Measurements from ENCODE around the gene PIGP. TPM values are rescaled to one million over a fixed set of nuclear protein-coding genes. Genes with fewer than 3 reads are reported as not detected.
"Not testable (repeated sequence)": the region's sequence is repeated elsewhere in the genome, so short reads cannot be mapped to it uniquely, and the experiment has no call there.

PIGP gene
- total RNA-seq, 4 donors from 2014 or later = 6.0 to 17.5 (median 13.2) TPM

DNA sequence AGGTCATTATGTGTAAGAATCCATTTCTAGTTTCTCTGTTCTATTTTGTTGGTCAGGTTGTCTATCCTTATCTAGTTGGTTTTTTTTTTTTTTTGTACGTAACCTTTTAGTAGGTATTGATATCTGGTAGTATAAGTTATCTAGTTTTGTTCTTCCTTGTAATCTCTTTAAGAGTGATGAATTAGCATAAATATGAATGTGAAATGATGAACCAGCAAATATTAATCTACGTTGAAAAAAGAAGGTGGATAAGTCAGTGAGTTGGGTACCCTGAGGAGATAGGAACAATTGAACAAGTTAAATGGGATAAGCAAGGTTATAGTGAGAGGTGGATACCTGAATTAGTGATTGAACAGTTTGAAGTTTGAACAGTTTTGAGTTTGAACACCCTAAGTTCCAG is 34.1 kb upstream of the PIGP start:
- TF ChIP-seq, protein P1, sequence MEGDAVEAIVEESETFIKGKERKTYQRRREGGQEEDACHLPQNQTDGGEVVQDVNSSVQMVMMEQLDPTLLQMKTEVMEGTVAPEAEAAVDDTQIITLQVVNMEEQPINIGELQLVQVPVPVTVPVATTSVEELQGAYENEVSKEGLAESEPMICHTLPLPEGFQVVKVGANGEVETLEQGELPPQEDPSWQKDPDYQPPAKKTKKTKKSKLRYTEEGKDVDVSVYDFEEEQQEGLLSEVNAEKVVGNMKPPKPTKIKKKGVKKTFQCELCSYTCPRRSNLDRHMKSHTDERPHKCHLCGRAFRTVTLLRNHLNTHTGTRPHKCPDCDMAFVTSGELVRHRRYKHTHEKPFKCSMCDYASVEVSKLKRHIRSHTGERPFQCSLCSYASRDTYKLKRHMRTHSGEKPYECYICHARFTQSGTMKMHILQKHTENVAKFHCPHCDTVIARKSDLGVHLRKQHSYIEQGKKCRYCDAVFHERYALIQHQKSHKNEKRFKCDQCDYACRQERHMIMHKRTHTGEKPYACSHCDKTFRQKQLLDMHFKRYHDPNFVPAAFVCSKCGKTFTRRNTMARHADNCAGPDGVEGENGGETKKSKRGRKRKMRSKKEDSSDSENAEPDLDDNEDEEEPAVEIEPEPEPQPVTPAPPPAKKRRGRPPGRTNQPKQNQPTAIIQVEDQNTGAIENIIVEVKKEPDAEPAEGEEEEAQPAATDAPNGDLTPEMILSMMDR (IDR thresholded peaks at IDR 0.05) = no peak
- TF ChIP-seq POLR2A (IDR thresholded peaks at IDR 0.05) = no peak
- no peak for DNase-seq (ENCODE audit: low spot score in 2 of 2)
- 91 to 96% methylated on average over 2 of the region's 2 CpGs for WGBS, 2 donors
- intact Hi-C loops (cut with DNase I; ENCODE audit: low total_unique reads) = no loop called here
- H3K4me3 ChIP-seq (ENCODE audit: low read depth, poor library complexity, severe bottlenecking) = no peak overlapping the region

DNA sequence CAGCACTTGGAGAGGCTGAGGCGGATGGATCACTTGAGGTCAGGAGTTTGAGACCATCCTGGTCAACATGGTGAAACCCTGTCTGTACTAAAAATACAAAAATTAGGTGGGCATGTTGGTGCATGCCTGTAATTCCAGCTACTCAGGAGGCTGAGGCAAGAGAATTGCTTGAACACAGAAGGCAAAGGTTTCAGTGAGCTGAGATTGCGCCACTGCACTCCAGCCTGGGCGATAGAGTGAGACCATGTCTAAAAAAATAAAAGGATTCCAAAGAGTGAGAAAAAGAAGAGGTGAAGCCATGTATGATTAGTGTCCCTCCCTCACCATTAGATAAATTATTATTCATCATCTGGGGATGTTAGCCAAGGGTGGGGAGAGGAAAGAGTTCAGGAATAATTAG is 29.9 kb upstream of the PIGP start:
- H3K4me3 ChIP-seq (ENCODE audit: low read depth, poor library complexity, severe bottlenecking); intact Hi-C loops (cut with DNase I; ENCODE audit: low total_unique reads); DNase-seq (ENCODE audit: low spot score in 2 of 2): not testable (repeated sequence)
- 89 to 94% methylated on average over 3 of the region's 3 CpGs for WGBS, 2 donors

GRCh38 chr21:37101384-37101783 is 28.5 kb upstream of the PIGP start:
- WGBS, 2 donors = 83 to 93% methylated on average over 1 of the region's 1 CpG
- H3K4me3 ChIP-seq (ENCODE audit: low read depth, poor library complexity, severe bottlenecking) = no peak overlapping the region
- no peak for TF ChIP-seq POLR2A (IDR thresholded peaks at IDR 0.05)
- TF ChIP-seq, protein P1 (IDR thresholded peaks at IDR 0.05) = no peak
- no peak for DNase-seq (ENCODE audit: low spot score in 2 of 2)
- intact Hi-C loops (cut with DNase I; ENCODE audit: low total_unique reads) = no loop called here

GRCh38 chr21:37100316-37100715 is 27.4 kb upstream of the PIGP start:
- TF ChIP-seq POLR2A (IDR thresholded peaks at IDR 0.05) = no peak
- TF ChIP-seq, protein P1 (IDR thresholded peaks at IDR 0.05) = no peak
- H3K4me3 ChIP-seq (ENCODE audit: low read depth, poor library complexity, severe bottlenecking) = no peak overlapping the region
- DNase-seq (ENCODE audit: low spot score in 2 of 2) = no peak
- intact Hi-C loops (cut with DNase I; ENCODE audit: low total_unique reads) = no loop called here
- WGBS, 2 donors = 92 to 96% methylated on average over 6 of the region's 6 CpGs

DNA sequence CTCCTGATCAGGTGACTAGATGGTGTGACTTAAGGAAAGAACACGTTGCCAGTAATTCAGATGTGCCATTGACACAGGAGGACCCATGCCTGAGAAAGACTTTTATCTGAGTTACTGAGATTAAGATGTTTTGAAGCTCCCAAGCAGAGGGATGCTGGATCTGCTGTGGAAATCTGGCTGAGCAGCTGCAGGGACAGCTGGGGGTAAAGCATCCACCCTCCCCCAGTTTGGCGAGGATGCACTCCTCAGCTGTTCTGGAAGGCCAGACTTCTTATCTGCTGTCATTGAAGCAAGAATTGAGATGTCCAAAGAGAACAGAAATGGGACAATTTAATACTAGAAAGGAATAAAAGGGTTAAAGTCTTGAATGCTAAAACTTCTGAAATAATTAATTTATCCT is 25.9 kb upstream of the PIGP start:
- no peak overlapping the region for H3K4me3 ChIP-seq (ENCODE audit: low read depth, poor library complexity, severe bottlenecking)
- DNase-seq (ENCODE audit: low spot score in 2 of 2) = no peak
- intact Hi-C loops (cut with DNase I; ENCODE audit: low total_unique reads) = loop anchor here (10.0 kb wide), 1 partner anchor 64 kb away; no protein-coding TSS in a partner anchor
- TF ChIP-seq, protein P1 (IDR thresholded peaks at IDR 0.05) = no peak
- TF ChIP-seq POLR2A (IDR thresholded peaks at IDR 0.05) = no peak
- 83 to 97% methylated on average over 2 of the region's 2 CpGs for WGBS, 2 donors

DNA sequence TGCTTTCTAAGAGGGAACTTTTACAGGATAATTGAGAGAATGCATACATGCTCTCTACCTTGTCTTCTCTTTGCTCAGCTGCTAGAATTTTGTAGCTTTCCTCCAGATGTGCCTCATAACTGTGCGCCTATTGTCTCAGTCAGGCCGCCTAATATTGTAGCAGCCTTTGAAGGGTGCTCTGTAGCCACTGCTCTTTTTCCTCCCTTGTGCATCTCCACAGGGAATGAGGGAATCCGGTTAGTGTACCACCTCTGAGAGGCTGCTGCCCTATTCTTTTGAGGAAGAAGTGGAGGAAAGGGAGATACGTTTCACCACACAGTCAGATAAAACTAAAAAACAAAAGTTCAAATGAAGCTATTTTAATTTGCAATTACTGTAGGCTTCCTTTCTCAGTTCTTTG is 22.9 kb upstream of the PIGP start:
- H3K4me3 ChIP-seq (ENCODE audit: low read depth, poor library complexity, severe bottlenecking) = no peak overlapping the region
- TF ChIP-seq, protein P1 (IDR thresholded peaks at IDR 0.05) = no peak
- no peak for TF ChIP-seq POLR2A (IDR thresholded peaks at IDR 0.05)
- WGBS, 2 donors = 83 to 89% methylated on average over 4 of the region's 4 CpGs
- intact Hi-C loops (cut with DNase I; ENCODE audit: low total_unique reads) = loop anchor here (10.0 kb wide), 1 partner anchor 61 kb away; no protein-coding TSS in a partner anchor
- DNase-seq (ENCODE audit: low spot score in 2 of 2) = no peak

All from lower leg skin (tissue), 4 donors.